ENCODE data around the gene GYG2. TPM values are rescaled to one million over a fixed set of nuclear protein-coding genes. Genes with fewer than 3 reads are reported as not detected.

The GYG2 gene
- total and polyA plus RNA-seq, 2 donors (not counting 3 experiments of a cell fraction or from before 2014, with no cell fraction given) = 0.12 to 0.22 TPM

DNA sequence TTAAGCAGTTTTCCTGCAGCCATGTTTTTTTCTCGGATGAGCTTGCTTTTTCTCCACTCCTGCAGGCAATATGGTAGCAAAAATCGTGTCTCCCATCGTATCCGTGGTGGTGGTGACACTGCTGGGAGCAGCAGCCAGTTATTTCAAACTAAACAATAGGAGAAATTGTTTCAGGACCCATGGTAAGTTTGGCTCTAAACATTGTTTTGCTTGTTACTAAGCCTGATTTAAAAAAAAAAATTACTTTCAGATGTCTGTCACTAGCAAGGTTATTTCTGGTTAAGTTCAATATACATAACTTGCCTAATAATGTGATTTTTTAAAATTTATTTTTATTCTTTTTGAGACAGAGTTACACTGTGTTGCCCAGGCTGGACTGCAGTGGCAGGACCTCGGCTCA is 17.5 kb upstream of the GYG2 start:
- no peaks in the 10 kb centered on the region for H3K27me3 ChIP-seq (ENCODE audit: control insufficient read depth in 2 of 2, insufficient read depth in 2 of 2, low read length in 2 of 2)
- no peaks in the 10 kb centered on the region for H3K36me3 ChIP-seq (ENCODE audit: control insufficient read depth in 2 of 2, extremely low read depth in 1 of 2, insufficient read depth in 2 of 2, low read length in 2 of 2)
- H3K9ac ChIP-seq (replicated peaks; ENCODE audit: extremely low read depth, insufficient read depth, low read length) = no peak overlapping the region
- ChIA-PET CTCF (no interaction called here), POLR2A (no interaction called here)
- TF ChIP-seq POLR2A (IDR thresholded peaks at IDR 0.05; ENCODE audit: low read depth, low read length) = no peak
- TF ChIP-seq POLR2AphosphoS5 (IDR thresholded peaks at IDR 0.05; ENCODE audit: insufficient read depth, low read depth, low read length) = no peak
- TF ChIP-seq FOS (IDR thresholded peaks at IDR 0.05; ENCODE audit: borderline replicate concordance, insufficient read depth, low read length) = no peak
- no peak for TF ChIP-seq MYC (IDR thresholded peaks at IDR 0.05; ENCODE audit: low read depth, low read length)
- TF ChIP-seq JUN (IDR thresholded peaks at IDR 0.05; ENCODE audit: borderline replicate concordance, insufficient read depth, insufficient read length, low read depth) = no peak
- TF ChIP-seq, protein P1, sequence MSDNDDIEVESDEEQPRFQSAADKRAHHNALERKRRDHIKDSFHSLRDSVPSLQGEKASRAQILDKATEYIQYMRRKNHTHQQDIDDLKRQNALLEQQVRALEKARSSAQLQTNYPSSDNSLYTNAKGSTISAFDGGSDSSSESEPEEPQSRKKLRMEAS (IDR thresholded peaks at IDR 0.05; ENCODE audit: insufficient read depth, insufficient read length) = no peak
- no peak for TF ChIP-seq GATA2 (IDR thresholded peaks at IDR 0.05; ENCODE audit: insufficient read depth, insufficient read length, low read depth, low read length)
- TF ChIP-seq, protein P2, sequence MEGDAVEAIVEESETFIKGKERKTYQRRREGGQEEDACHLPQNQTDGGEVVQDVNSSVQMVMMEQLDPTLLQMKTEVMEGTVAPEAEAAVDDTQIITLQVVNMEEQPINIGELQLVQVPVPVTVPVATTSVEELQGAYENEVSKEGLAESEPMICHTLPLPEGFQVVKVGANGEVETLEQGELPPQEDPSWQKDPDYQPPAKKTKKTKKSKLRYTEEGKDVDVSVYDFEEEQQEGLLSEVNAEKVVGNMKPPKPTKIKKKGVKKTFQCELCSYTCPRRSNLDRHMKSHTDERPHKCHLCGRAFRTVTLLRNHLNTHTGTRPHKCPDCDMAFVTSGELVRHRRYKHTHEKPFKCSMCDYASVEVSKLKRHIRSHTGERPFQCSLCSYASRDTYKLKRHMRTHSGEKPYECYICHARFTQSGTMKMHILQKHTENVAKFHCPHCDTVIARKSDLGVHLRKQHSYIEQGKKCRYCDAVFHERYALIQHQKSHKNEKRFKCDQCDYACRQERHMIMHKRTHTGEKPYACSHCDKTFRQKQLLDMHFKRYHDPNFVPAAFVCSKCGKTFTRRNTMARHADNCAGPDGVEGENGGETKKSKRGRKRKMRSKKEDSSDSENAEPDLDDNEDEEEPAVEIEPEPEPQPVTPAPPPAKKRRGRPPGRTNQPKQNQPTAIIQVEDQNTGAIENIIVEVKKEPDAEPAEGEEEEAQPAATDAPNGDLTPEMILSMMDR (IDR thresholded peaks at IDR 0.05; ENCODE audit: extremely low read depth in 1 of 2, insufficient read depth in 1 of 2, low read depth in 1 of 2, low read length in 2 of 2) = no peak
- TF ChIP-seq EZH2 (IDR thresholded peaks at IDR 0.05; ENCODE audit: borderline replicate concordance, low read depth, low read length, severe bottlenecking) = no peak
- no peak overlapping the region for H3K27ac ChIP-seq (ENCODE audit: insufficient read depth, low read depth, low read length)
- no peak overlapping the region for H2AFZ ChIP-seq (ENCODE audit: low read depth, low read length)
- H3K79me2 ChIP-seq (ENCODE audit: control insufficient read depth, insufficient read depth, low read length) = no peaks in the 10 kb centered on the region
- no peak for DNase-seq (ENCODE audit: low read depth, low spot score)
- H3K9me1 ChIP-seq (replicated peaks; ENCODE audit: control insufficient read depth, extremely low read depth, insufficient read depth, low read length) = no peaks in the 10 kb centered on the region
- no peak overlapping the region for H3K4me2 ChIP-seq (ENCODE audit: insufficient read depth, low read length)
- no TSS peak for BruUV-seq (replicated peaks)
- intact Hi-C loops (cut with micrococcal nuclease) (no loop called here), dilution Hi-C loops (cut with MboI; ENCODE audit: extremely low pct_ligation_motif_present, low sequenced_read_pairs) (no loop called here)
- no peak for FAIRE-seq
- H3K9me3 ChIP-seq (replicated peaks; ENCODE audit: control insufficient read depth, insufficient read depth, low read length) = no peaks in the 10 kb centered on the region
- H3K4me1 ChIP-seq (ENCODE audit: control insufficient read depth, extremely low read depth, insufficient read depth, low read length) = no peaks in the 10 kb centered on the region
- H3K4me3 ChIP-seq (replicated peaks in 1 of 3; ENCODE audit: insufficient read depth in 1 of 3, low read depth in 1 of 3, low read length in 3 of 3) = no peak overlapping the region
- H4K20me1 ChIP-seq (replicated peaks; ENCODE audit: control insufficient read depth, extremely low read depth, insufficient read depth, low read length) = no peaks in the 10 kb centered on the region
